Neutrophil (primary cell): ENCODE results near the gene TUBB4B.

Source experiments
- H3K27ac ChIP-seq: fragments of 200-600 bp; sonication (generic); 2 replicates; pipeline ENCODE4 v1.5.1; 2016; ENCODE audit warnings: mild to moderate bottlenecking, moderate library complexity
- H3K27me3 ChIP-seq: fragments of 200-600 bp; sonication (generic); 2 replicates; pipeline ENCODE4 v1.6.0; 2016; ENCODE audit warnings: mild to moderate bottlenecking
- H3K36me3 ChIP-seq: fragments of 200-600 bp; sonication (generic); 2 replicates; pipeline ENCODE4 v1.5.1; 2017
- H3K4me1 ChIP-seq, 2 experiments: fragments of 200-600 bp in 1 of 2; sonication (generic) in 1 of 2; 1 replicate in 1 of 2; 2 replicates in 1 of 2; pipeline versions ENCODE4 v1.5.1 to v1.6.1; 2013 to 2016; ENCODE audit warnings: low read depth in 1 of 2, low read length in 1 of 2, mild to moderate bottlenecking in 1 of 2, moderate library complexity in 1 of 2; ENCODE audit not compliant: control insufficient read depth in 1 of 2, insufficient read depth in 1 of 2
- H3K4me3 ChIP-seq, 2 experiments: fragments of 200-600 bp in 1 of 2; sonication (generic) in 1 of 2; 1 replicate in 1 of 2; 2 replicates in 1 of 2; pipeline ENCODE4 v1.5.1; 2013 to 2016; ENCODE audit warnings: low read depth in 1 of 2, low read length in 1 of 2, mild to moderate bottlenecking in 1 of 2, moderate library complexity in 1 of 2
- H3K9me3 ChIP-seq: fragments of 200-600 bp; sonication (generic); 2 replicates; pipeline ENCODE4 v1.5.1; 2016
- TF ChIP-seq, protein P1 (sequence below): fragments of 200-600 bp; sonication (generic); IDR thresholded peaks from 2 replicates; pipeline ENCODE4 v1.5.1; 2016; ENCODE audit warnings: antibody characterized with exemption

The TUBB4B gene

DNA sequence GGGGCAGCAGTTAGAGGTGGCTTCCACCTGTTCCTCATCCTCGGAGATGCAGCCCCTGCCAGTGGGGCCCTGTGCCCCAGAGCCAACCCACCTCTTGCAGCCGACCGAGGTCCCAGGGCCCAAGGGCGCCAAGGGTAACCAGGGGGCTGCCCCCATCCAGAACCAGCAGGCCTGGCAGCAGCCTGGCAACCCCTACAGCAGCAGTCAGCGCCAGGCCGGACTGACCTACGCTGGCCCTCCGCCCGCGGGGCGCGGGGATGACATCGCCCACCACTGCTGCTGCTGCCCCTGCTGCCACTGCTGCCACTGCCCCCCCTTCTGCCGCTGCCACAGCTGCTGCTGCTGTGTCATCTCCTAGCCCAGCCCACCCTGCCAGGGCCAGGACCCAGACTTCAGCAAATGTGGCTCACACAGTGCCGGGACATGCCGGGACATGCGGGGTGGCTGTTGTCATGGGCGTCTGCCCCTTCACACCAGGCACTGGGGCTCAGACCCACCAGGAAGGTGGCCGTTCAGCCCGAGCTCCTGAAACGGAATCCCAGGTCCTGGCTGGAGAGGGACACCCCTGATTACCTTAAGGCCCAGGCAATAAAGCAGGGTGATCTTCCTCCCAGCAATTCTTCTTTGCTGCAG is 15.3 kb upstream of the TUBB4B start:
- H3K27ac ChIP-seq = no peak overlapping the region
- H3K36me3 ChIP-seq = no peaks in the 10 kb centered on the region
- peaks cover 86% of the 10 kb centered on the region for H3K27me3 ChIP-seq
- H3K4me3 ChIP-seq = no peak overlapping the region
- TF ChIP-seq, protein P1, sequence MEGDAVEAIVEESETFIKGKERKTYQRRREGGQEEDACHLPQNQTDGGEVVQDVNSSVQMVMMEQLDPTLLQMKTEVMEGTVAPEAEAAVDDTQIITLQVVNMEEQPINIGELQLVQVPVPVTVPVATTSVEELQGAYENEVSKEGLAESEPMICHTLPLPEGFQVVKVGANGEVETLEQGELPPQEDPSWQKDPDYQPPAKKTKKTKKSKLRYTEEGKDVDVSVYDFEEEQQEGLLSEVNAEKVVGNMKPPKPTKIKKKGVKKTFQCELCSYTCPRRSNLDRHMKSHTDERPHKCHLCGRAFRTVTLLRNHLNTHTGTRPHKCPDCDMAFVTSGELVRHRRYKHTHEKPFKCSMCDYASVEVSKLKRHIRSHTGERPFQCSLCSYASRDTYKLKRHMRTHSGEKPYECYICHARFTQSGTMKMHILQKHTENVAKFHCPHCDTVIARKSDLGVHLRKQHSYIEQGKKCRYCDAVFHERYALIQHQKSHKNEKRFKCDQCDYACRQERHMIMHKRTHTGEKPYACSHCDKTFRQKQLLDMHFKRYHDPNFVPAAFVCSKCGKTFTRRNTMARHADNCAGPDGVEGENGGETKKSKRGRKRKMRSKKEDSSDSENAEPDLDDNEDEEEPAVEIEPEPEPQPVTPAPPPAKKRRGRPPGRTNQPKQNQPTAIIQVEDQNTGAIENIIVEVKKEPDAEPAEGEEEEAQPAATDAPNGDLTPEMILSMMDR = no peak
- no peaks in the 10 kb centered on the region for H3K9me3 ChIP-seq
- peaks cover 15 to 30% of the 10 kb centered on the region in 2 experiments for H3K4me1 ChIP-seq

DNA sequence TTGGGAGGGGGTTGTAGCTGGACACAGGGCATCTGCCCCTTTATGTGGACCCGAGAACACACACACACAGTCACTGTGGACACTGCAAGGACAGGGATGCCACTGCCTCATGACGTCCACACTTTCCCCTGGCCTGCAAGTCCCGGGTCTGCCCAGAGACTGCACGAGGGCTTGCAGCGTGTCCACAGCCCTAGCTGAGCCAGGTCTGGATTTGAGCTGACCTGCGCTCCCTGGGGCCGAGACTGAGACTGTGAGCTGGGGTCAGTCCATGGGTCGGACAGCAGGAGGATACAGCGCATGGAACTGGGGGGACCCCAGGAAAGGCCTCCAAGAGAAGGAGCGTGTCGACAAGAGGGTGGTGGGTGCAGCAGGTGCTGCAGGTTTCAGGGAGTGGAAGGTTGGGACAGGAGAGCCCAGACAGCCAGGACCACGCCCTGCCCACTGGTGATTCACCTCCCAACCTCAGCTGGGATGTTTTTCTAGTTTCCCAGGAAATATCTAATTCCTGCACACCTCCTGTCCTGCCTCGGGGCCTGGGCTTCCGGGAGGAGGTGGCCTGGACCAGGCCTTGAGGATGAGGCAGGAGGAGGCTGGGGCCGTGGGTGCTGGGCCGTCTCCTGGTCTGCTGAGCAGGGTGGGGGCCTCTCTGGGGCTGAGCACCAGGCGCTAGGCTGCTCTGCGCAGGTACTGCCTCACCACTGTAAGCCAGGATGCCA is 14.6 kb upstream of the TUBB4B start:
- Histone ChIP-seq H3K36me3 (no peaks in the 10 kb centered on the region), H3K4me1 (peaks cover 15 to 28% of the 10 kb centered on the region in 2 experiments), H3K9me3 (no peaks in the 10 kb centered on the region), H3K4me3 (no peak overlapping the region), H3K27me3 (peaks cover 79% of the 10 kb centered on the region), H3K27ac (no peak overlapping the region)
- TF ChIP-seq, protein P1 = no peak

- no peak within 1 kb of the TSS for H3K4me3 ChIP-seq
- H3K4me1 ChIP-seq = peaks cover 15 to 23% of the 10 kb centered on the region in 2 experiments
- H3K27ac ChIP-seq = no peak within 1 kb of the TSS
- TF ChIP-seq, protein P1 = peak; percentile 82
- peaks cover 73% of the 10 kb centered on the region for H3K27me3 ChIP-seq
- no peaks in the 10 kb centered on the region for H3K9me3 ChIP-seq
- no peaks in the 10 kb centered on the region for H3K36me3 ChIP-seq
These were observed 13.8 kb upstream of the TUBB4B start, which contains the start of gene RNF224 for GRCh38 chr9:137227054-137227852. Gene RNF224, plus strand, starts transcription at chr9:137227502. Its CDS starts 834 bp downstream, at chr9:137228336.

GRCh38 chr9:137227853-137228505 is 13.1 kb upstream of the TUBB4B start:
- Histone ChIP-seq H3K4me1 (peaks cover 7 to 16% of the 10 kb centered on the region in 2 experiments), H3K36me3 (no peaks in the 10 kb centered on the region), H3K27ac (no peak overlapping the region), H3K4me3 (no peak overlapping the region), H3K27me3 (peaks cover 70% of the 10 kb centered on the region), H3K9me3 (no peaks in the 10 kb centered on the region)
- TF ChIP-seq, protein P1 = no peak

- H3K36me3 ChIP-seq = no peaks in the 10 kb centered on the region
- no peak overlapping the region for H3K4me3 ChIP-seq
- TF ChIP-seq, protein P1 = no peak
- H3K9me3 ChIP-seq = no peaks in the 10 kb centered on the region
- no peak overlapping the region for H3K27ac ChIP-seq
- peaks cover 5 to 12% of the 10 kb centered on the region in 2 experiments for H3K4me1 ChIP-seq
- H3K27me3 ChIP-seq = peaks cover 72% of the 10 kb centered on the region
These were observed 12.6 kb upstream of the TUBB4B start for GRCh38 chr9:137228506-137228967.
